Progenitor cell of endocrine pancreas (in vitro differentiated cells): ENCODE measurements around the gene OR56A1. TPM values are rescaled to one million over a fixed set of nuclear protein-coding genes. Genes with fewer than 3 reads are reported as not detected.
"Not testable (repeated sequence)": the region's sequence is repeated elsewhere in the genome, so short reads cannot be mapped to it uniquely, and the experiment has no call there.

ENCODE experiments used
- DNase-seq: peaks from one replicate; pipeline ENCODE4 v3.0.0; 2021; ENCODE audit warnings: low spot score; ENCODE audit not compliant: unreplicated experiment
- H3K27ac Mint-ChIP-seq: 2 replicates; pipeline ENCODE4 v1.8.0; 2021; ENCODE audit warnings: mild to moderate bottlenecking, moderate library complexity, mixed read lengths
- H3K27me3 Mint-ChIP-seq: 2 replicates; pipeline ENCODE4 v1.8.0; 2021; ENCODE audit warnings: mixed read lengths
- H3K36me3 Mint-ChIP-seq: 2 replicates; pipeline ENCODE4 v1.8.0; 2022; ENCODE audit warnings: mixed read lengths; ENCODE audit not compliant: insufficient read depth
- H3K4me1 Mint-ChIP-seq: 2 replicates; pipeline ENCODE4 v1.8.0; 2021; ENCODE audit warnings: low read depth, mixed read lengths
- H3K4me3 Mint-ChIP-seq: 2 replicates; pipeline ENCODE4 v1.8.0; 2021; ENCODE audit warnings: low read depth, mild to moderate bottlenecking, moderate library complexity, mixed read lengths
- H3K9me3 Mint-ChIP-seq: 2 replicates; pipeline ENCODE4 v1.8.0; 2021; ENCODE audit warnings: low read depth, mixed read lengths
- CTCF ChIP-seq: fragments of 200-600 bp; sonication (generic); IDR thresholded peaks from one replicate; pipeline ENCODE4 v1.5.0; 2021; ENCODE audit warnings: antibody characterized with exemption, mild to moderate bottlenecking; ENCODE audit not compliant: unreplicated experiment
- long read RNA-seq: library from polyadenylated mRNA; unstranded; transcript quantifications from one replicate; pipeline ENCODE4 v2.0.0, GENCODE V29; 2020
- total RNA-seq: library from RNA; stranded (reverse); gene quantifications from 2 replicates; pipeline ENCODE4 v1.2.1, GENCODE V29; 2021

The OR56A1 gene, protein sequence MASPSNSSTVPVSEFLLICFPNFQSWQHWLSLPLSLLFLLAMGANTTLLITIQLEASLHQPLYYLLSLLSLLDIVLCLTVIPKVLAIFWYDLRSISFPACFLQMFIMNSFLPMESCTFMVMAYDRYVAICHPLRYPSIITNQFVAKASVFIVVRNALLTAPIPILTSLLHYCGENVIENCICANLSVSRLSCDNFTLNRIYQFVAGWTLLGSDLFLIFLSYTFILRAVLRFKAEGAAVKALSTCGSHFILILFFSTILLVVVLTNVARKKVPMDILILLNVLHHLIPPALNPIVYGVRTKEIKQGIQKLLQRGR
- total RNA-seq = 0.09 TPM in 1 of 2 replicates, not detected in the other
- long read RNA-seq = 0 reads

DNA sequence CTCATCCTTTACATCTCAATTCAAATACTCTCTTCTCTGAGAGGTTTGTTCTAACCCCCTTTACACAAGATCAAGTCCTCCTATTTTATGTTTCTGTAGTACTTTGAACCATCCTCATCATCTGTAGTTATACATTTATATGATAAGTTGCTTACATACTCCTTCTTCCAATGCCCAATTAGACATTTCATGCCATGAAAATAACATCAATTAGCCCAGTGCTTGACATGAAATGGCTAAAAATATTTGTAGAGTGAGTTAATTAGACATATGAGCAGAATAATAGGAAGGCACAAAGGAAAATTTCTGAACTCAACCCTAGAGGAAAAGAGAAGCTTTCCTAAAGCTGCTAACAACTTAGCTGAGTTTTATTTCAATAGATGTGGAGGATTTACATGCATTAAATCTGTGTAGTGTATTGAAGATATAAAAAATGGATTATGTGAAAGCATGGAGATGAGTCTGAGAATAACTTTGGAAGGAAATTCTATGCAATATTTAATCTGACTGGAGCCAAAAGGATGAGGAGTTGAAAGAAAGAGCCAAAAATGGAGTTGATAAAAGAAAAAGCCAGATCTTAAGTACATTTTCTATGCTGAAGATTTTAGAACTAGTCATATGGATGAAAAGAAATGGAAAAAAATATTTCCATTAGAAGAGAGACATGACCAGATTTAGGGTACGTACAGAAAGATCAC is at the start of gene OR56A1:
OR56A1 (minus strand) TSS at position 51 of the 698 bp plus-strand sequence. CDS start 3,066 bp downstream, outside the sequence.
- Mint-ChIP-seq H3K4me1 (no peaks in the 10 kb centered on the region), H3K4me3 (no peak within 1 kb of the TSS), H3K9me3 (no peaks in the 10 kb centered on the region), H3K27ac (no peak within 1 kb of the TSS), H3K36me3 (no peaks in the 10 kb centered on the region), H3K27me3 (no peaks in the 10 kb centered on the region)
- no peak for TF ChIP-seq CTCF
- DNase-seq = no peak

DNA sequence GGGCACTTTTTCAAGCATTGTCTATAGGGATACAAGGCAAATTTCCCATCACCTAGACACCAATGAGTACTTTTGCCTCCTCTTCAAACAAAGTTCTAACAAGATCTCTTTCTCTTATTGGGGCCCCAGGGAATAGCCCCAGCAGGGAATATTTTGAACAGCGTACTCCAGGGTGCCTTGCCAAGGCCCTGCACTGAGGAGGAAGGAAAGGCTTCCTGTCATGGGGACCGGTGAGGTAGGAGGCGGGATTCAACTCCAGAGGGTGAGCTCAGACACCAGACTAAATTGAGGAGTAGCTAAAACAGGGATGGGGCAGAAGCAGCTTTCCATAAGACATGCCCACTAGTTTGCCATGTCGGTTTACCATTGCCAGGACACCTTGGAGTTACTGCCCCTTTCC is 48.9 kb upstream of the OR56A1 start:
- Mint-ChIP-seq H3K27me3 (no peaks in the 10 kb centered on the region), H3K36me3 (peaks cover 2% of the 10 kb centered on the region), H3K9me3 (peaks cover 12% of the 10 kb centered on the region), H3K4me1 (no peaks in the 10 kb centered on the region), H3K27ac (no peak overlapping the region), H3K4me3 (no peak overlapping the region)
- DNase-seq = no peak
- no peak for TF ChIP-seq CTCF

GRCh38 chr11:6077723-6078122 is 47.2 kb upstream of the OR56A1 start:
- Mint-ChIP-seq H3K4me3 (no peak overlapping the region), H3K4me1 (no peaks in the 10 kb centered on the region), H3K9me3 (peaks cover 9% of the 10 kb centered on the region), H3K27me3 (no peaks in the 10 kb centered on the region), H3K36me3 (peaks cover 2% of the 10 kb centered on the region), H3K27ac (no peak overlapping the region)
- no peak for TF ChIP-seq CTCF
- DNase-seq = no peak

GRCh38 chr11:6076443-6076842 is 45.9 kb upstream of the OR56A1 start:
- not testable (repeated sequence) for H3K4me3 Mint-ChIP-seq, H3K36me3 Mint-ChIP-seq, H3K27ac Mint-ChIP-seq, DNase-seq, H3K27me3 Mint-ChIP-seq, H3K9me3 Mint-ChIP-seq, H3K4me1 Mint-ChIP-seq

GRCh38 chr11:6067502-6067901 is 36.9 kb upstream of the OR56A1 start:
- Mint-ChIP-seq H3K4me1 (no peaks in the 10 kb centered on the region), H3K4me3 (no peak overlapping the region), H3K36me3 (no peaks in the 10 kb centered on the region), H3K27me3 (no peaks in the 10 kb centered on the region), H3K9me3 (no peaks in the 10 kb centered on the region), H3K27ac (no peak overlapping the region)
- no peak for DNase-seq
- no peak for TF ChIP-seq CTCF
